ENCODE measurements around the gene IL17RD. TPM values are rescaled to one million over a fixed set of nuclear protein-coding genes. Genes with fewer than 3 reads are reported as not detected.

The IL17RD gene
- total and polyA plus RNA-seq, 2 of the 13 experiments (the other 11 are each of a cell fraction or from before 2014, with no cell fraction given): 0.28 to 0.31 TPM

GRCh38 chr3:57163751-57164150 lies 1.4 kb downstream of the IL17RD start (continued):
- no peak for TF ChIP-seq KDM5B (CRISPR knock-in tag; IDR thresholded peaks at IDR 0.05; ENCODE audit: borderline replicate concordance)
- no peak for TF ChIP-seq ZNF282 (IDR thresholded peaks at IDR 0.05; ENCODE audit: partially characterized antibody)
- TF ChIP-seq NR2F2 (IDR thresholded peaks at IDR 0.05; ENCODE audit: borderline replicate concordance, low read depth): no peak
- TF ChIP-seq ZIK1 (CRISPR knock-in tag; IDR thresholded peaks at IDR 0.05; ENCODE audit: borderline replicate concordance, low read depth): no peak
- TF ChIP-seq CCDC6 (CRISPR knock-in tag; IDR thresholded peaks at IDR 0.05): no peak
- no peak for TF ChIP-seq RERE (CRISPR knock-in tag; IDR thresholded peaks at IDR 0.05; ENCODE audit: low read depth)
- TF ChIP-seq DBP (CRISPR knock-in tag; IDR thresholded peaks at IDR 0.05; ENCODE audit: not compliant biosample characterization): no peak
- no peak for TF ChIP-seq FOXC1 (CRISPR knock-in tag; IDR thresholded peaks at IDR 0.05; ENCODE audit: borderline replicate concordance)
- TF ChIP-seq CCAR2 (optimal IDR thresholded peaks at IDR 0.05; ENCODE audit: low read depth, low read length): no peak

Measured in HepG2 (cell line).